Ramos (cell line): Measurements from ENCODE around the gene CELF5.
"Not testable (repeated sequence)": the region's sequence is repeated elsewhere in the genome, so short reads cannot be mapped to it uniquely, and the experiment has no call there.

Experiments used
- in situ Hi-C: fragments of 300-500 bp; cut with MboI; formaldehyde crosslinking; loops from one replicate; pipeline ENCODE4 v1.14.3; 2022; ENCODE audit warnings: low sequenced_read_pairs; ENCODE audit not compliant: unreplicated experiment

CELF5 gene

GRCh38 chr19:3285647-3286176, 61.3 kb downstream of the CELF5 start:
- in situ Hi-C loops, result no loop called here

GRCh38 chr19:3287814-3288213, 63.4 kb downstream of the CELF5 start:
- in situ Hi-C loops, result no loop called here

DNA sequence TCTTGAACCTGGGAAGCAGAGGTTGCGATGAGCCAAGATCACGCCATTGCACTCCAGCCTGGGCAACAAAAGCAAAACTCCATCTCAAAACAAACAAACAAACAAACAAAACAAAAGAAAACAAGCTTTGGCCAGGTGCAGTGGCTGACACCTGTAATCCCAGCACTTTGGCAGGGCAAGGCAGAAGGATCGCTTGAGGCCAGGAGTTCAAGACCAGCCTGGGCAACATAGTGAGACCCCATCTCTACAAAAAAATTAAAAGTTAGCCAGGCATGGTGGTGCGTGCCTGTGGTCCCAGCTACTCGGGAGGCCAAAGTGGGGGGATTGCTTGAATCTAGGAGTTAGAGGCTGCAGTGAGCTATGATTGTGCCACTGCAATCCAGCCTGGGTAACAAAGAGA, 64.0 kb downstream of the CELF5 start:
- in situ Hi-C loops, result not testable (repeated sequence)

GRCh38 chr19:3289971-3290569, 65.6 kb downstream of the CELF5 start:
- in situ Hi-C loops, result no loop called here

DNA sequence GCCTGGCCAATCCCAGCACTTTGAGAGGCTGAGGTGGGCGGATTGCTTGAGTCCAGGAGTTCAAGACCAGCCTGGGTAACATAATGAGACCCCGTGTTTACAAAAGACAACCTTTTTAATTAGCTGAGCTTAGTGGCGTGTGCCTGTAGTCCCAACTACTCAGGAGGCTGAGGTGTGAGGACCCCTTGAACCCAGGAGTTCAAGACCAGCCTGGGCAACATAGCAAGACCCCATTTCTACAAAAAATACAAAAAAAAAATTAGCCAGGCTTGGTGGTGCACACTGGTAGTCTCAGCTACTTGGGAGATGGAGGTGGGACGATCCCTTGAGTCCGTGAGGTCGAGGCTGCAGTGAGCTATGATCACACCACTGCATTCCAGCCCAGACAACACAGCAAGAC, 66.4 kb downstream of the CELF5 start:
- in situ Hi-C loops, result not testable (repeated sequence)

DNA sequence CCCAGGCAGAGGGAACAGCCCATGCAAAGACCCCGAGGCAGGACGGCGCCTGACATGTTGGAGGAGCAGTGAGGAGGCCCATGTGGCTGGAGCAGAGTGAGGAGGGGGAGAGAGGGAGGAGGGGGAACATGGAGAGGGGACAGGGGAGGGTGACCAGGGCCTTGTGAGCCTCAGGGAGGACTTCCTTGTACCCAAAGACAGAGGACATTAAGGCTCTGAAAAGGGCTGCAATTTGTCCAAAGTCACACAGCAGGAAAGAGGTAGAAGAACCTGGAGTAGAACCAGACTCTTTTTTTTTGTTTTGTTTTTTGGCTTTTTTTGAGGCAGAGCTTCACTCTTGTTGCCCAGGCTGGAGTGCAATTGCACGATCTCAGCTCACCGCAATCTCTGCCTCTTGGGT, 67.2 kb downstream of the CELF5 start:
- in situ Hi-C loops, result no loop called here

DNA sequence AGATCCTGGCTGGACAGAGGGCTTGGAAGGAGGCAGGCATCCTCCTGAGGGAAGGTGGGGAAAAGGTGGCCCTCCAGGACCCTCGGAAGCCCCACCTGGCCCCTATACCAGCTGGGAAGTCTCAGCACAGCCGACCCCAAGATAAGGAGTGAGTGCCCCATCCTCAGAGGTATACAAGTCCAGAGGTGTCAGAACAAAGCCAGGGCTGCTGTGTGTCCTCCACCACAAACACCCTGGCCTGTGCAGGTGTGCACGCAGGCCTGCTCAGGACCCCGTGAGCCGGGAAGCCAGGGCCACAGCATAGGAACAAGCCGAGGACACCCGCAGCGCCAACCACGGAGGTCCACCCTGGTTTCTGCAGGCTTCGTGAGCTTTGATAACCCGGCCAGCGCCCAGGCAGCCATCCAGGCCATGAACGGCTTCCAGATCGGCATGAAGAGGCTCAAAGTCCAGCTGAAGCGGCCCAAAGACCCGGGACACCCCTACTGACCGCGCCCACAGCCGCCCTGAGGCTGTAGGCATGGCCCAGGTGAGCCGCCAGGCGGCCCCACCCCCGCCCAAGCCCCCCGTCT, 68.6 kb downstream of the CELF5 start:
- in situ Hi-C loops, result no loop called here

GRCh38 chr19:3293560-3293959, 69.1 kb downstream of the CELF5 start:
- in situ Hi-C loops, result no loop called here

GRCh38 chr19:3294080-3294850, 69.8 kb downstream of the CELF5 start:
- in situ Hi-C loops, result no loop called here

GRCh38 chr19:3295581-3295980, 71.1 kb downstream of the CELF5 start:
- in situ Hi-C loops, result no loop called here

- in situ Hi-C loops, result no loop called here
Measured at GRCh38 chr19:3296034-3296433, 71.6 kb downstream of the CELF5 start.

GRCh38 chr19:3296446-3296845, 72.0 kb downstream of the CELF5 start:
- in situ Hi-C loops, result no loop called here

DNA sequence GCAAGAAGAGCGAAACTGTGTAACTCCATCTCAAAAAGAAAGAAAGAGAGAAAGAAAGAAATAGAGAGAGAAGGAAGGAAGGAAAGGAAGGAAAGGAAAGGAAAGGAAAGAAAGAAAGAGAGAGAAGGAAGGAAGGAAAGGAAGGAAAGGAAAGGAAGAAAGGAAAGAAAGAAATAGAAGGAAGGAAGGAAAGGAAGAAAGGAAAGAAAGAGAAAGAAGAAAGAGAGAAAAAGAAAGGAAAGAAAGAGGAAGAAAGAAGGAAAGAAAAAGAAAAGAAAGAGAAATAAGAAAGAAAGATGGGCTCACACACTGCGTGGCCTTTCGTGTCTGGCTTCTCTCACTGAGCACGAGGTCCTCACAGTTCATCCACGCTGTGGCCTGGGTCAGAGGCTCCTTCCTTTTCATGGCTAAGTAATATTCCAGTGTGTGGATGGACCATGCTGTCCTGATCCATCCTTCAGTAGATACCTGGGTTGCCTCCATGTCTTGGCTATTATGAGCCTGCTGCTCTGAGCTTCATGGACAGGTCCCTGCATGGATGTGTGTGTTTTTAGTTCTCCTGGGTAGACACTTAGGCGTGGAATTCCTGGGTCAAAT, 74.5 kb downstream of the CELF5 start:
- in situ Hi-C loops, result no loop called here

DNA sequence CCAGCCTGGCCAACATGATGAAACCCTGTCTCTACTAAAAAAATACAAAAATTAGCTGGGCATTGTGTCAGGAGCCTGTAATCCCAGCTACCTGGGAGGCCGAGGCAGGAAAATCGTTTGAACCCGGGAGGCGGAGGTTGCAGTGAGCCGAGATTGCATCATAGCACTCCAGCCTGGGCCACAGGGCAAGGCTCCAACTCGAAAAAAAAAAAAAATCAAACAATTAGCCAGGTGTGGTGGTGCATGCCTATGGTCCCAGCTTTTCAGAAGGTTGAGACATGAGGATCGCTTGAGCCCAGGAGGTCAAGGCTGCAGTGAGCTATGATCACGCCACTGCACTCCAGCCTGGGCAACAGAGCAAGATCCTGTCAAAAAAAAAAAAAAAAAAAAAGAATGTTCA, 76.1 kb downstream of the CELF5 start:
- in situ Hi-C loops, result not testable (repeated sequence)

GRCh38 chr19:3302755-3303154, 78.3 kb downstream of the CELF5 start:
- in situ Hi-C loops, result no loop called here

GRCh38 chr19:3304871-3305423, 80.5 kb downstream of the CELF5 start:
- in situ Hi-C loops, result no loop called here

DNA sequence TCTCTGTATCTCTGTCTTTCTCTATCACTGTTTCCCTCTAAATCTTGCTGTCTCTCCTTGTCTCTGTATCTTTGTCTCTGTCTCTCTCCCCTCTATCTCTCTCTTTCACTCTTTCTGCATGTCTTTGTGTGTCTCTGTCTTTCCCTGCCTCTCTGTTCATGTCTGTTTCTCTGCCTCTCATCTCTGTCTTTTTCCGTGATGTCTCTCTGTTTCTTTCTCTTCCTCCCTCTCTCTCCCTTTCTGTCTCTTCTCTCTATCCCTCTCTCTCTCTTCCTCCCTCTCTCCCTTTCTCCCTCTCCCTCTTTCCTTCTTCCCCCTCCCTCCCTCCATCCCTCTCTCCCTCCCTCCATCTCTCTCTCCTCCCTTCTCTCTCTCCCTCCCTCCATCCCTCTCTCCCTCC, 85.3 kb downstream of the CELF5 start:
- in situ Hi-C loops, result no loop called here

DNA sequence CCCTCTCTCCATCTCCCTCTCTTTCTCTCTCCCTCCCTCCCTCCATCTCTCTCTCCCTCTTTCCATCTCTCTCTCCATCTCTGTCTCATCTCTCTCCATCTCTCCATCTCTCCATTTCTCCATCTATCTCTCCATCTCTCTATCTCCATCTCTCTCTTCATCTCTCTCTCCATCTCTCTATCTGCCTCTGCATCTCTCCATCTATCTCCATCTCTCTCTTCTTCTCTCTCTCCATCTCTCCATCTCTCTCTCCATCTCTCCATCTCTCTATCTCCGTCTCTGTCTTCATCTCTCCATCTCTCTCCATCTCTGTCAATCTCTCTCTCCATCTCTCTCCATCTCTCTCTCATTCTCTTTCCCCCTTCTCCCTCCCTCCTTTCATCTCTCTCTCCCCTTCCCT, 85.8 kb downstream of the CELF5 start:
- in situ Hi-C loops, result no loop called here

DNA sequence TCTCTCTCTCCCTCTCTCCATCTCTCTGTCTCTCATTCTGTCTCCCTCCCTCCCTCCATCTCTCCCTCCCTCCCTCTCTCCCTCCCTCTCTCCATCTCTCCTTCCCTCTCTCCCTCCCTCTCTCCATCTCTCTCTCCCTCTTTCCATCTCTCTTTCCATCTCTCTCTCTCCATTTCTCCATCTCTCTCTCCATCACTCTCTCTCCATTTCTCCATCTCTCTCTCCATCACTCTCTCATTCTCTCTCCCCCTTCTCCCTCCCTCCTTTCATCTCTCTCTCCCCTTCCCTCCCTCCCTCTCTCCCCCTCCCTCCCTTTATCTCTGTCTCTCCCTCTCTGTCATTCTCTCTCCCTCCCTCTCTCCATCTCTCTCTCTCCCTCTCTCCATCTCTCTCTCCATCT, 86.2 kb downstream of the CELF5 start:
- in situ Hi-C loops, result no loop called here

DNA sequence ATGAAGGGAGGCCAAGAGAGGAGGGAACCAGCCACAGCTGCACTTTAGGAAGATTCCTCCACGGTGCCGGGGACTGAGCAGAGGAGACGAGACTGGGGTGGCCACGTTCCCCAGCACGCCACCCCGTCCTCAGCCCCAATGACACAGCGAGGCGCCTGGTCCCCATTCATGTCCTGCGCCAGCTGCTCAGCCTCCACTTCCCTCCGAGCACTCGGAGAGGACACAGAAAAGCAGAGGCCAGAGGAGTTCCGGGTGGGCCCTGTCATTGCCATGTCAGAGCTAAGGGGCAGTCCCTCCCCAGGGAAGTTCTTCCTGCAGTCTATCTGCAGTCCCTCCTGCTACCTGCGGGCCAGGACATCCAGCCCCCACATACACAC, 88.7 kb downstream of the CELF5 start:
- in situ Hi-C loops, result no loop called here
